ENCODE measurements around the gene GRAMD1A. TPM values are rescaled to one million over a fixed set of nuclear protein-coding genes. Genes with fewer than 3 reads are reported as not detected.

GRAMD1A gene
- total RNA-seq, 1 experiment from 2014 or later: 75.4 TPM

DNA sequence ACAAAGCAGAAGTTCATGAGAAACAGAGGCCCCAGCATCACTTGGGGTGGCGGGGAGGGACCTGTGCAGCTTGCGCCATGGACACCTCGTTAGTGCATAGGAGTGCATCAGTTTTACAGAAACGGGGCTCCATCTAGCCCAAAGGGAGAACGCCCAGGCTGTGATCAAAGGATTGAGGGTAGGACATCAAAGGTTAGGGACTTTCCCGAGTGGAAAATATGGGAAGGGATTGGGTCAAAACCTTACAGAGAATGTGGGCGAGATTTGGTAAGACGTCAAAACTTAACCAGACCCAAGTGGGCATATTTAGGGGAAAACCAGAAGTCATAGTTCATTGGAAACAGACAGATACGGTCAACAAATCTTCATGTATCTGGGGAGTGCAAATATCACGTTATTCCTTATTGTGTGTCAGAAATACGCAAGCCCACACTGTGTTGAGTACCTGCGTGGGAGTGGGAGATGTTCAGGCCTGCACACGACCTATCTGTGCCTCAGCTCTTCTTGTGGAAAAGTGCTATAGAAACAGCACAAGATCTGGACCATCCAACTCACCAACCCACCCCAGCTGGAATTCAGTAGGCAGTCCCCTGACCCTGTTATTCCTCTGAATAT lies 9.4 kb upstream of the GRAMD1A start:
- H3K4me2 ChIP-seq (ENCODE audit: low read length): no peak overlapping the region
- H3K36me3 ChIP-seq (ENCODE audit: control insufficient read depth in 1 of 2, insufficient read depth in 2 of 2, low read length in 2 of 2): no peaks in the 10 kb centered on the region
- no peak for DNase-seq (ENCODE audit: low read depth, low spot score)
- ChIA-PET RAD21 (ENCODE audit: low non-redundant PET in 1 of 2, low total read pairs in 2 of 2, uncharacterized antibody in 2 of 2, unreplicated experiment in 2 of 2) (no interaction called here), POLR2A (no interaction called here), CTCF (no interaction called here)
- no peaks in the 10 kb centered on the region for H3K4me1 ChIP-seq (ENCODE audit: control insufficient read depth in 1 of 2, insufficient read depth in 2 of 2, low read length in 2 of 2)
- no peaks in the 10 kb centered on the region for H3K79me2 ChIP-seq (ENCODE audit: insufficient read depth, low read length)
- ATAC-seq: no peak
- peaks cover 0 to 1% of the 10 kb centered on the region in 2 experiments; a peak in 1 of 4 replicates for H3K9me3 ChIP-seq (ENCODE audit: control insufficient read depth in 1 of 2, insufficient read depth in 1 of 2, low read depth in 1 of 2, low read length in 2 of 2)
- H4K20me1 ChIP-seq (ENCODE audit: insufficient read depth): no peaks in the 10 kb centered on the region
- no TSS peak for BruUV-seq (replicated peaks)
- H3K27me3 ChIP-seq (ENCODE audit: insufficient read depth, low read length): no peaks in the 10 kb centered on the region
- no peak overlapping the region for H2AFZ ChIP-seq (ENCODE audit: low read depth, low read length, poor library complexity, severe bottlenecking)
- H3K9me2 ChIP-seq (ENCODE audit: insufficient read depth): no peaks in the 10 kb centered on the region; the same call in 1 of the 2 replicates
- no peak overlapping the region for H3K4me3 ChIP-seq (replicated peaks in 1 of 2; ENCODE audit: low read depth in 1 of 2, low read length in 2 of 2)
- intact Hi-C loops (cut with micrococcal nuclease): no loop called here
- no peak for TF ChIP-seq RAD21 (IDR thresholded peaks at IDR 0.05; ENCODE audit: low read depth)
- no peak for TF ChIP-seq ZNF274 (IDR thresholded peaks at IDR 0.05; ENCODE audit: low read depth, low read length)
- TF ChIP-seq ZFX (IDR thresholded peaks at IDR 0.05): no peak
- TF ChIP-seq REST (IDR thresholded peaks at IDR 0.05; ENCODE audit: low read depth): no peak
- TF ChIP-seq SIN3A (IDR thresholded peaks at IDR 0.05; ENCODE audit: low read depth): no peak
- TF ChIP-seq YY1 (IDR thresholded peaks at IDR 0.05; ENCODE audit: extremely low read depth, insufficient replicate concordance, low read depth, low read length): no peak
- no peak for TF ChIP-seq ZBTB33 (IDR thresholded peaks at IDR 0.05; ENCODE audit: extremely low read depth, insufficient replicate concordance, low read length)
- no peak for TF ChIP-seq ATF3 (IDR thresholded peaks at IDR 0.05)
- no peak for TF ChIP-seq ELF1 (IDR thresholded peaks at IDR 0.05; ENCODE audit: borderline replicate concordance, low read depth)
- TF ChIP-seq POLR2AphosphoS5 (IDR thresholded peaks at IDR 0.05; ENCODE audit: low read depth, low read length): no peak
- TF ChIP-seq CBX3 (IDR thresholded peaks at IDR 0.05; ENCODE audit: low read depth): no peak
- no peak for TF ChIP-seq CEBPB (IDR thresholded peaks at IDR 0.05; ENCODE audit: low read depth)
- H3K9ac ChIP-seq (ENCODE audit: low read length): no peak overlapping the region
- H3K27ac ChIP-seq (ENCODE audit: low read depth, low read length): no peak overlapping the region
